SJCRH30 (cell line): ENCODE measurements around the gene SLC20A1. TPM values are rescaled to one million over a fixed set of nuclear protein-coding genes. Genes with fewer than 3 reads are reported as not detected.
"Not testable (repeated sequence)": the region's sequence is repeated elsewhere in the genome, so short reads cannot be mapped to it uniquely, and the experiment has no call there.

ENCODE experiments used
- DNase-seq, 2 experiments: peaks; one replicate each; pipeline ENCODE4 v3.0.0-alpha.2; 2015 to 2020
- H3K27ac ChIP-seq: fragments of 250-450 bp; sonication (Bioruptor Pico); 2 replicates; pipeline ENCODE4 v1.5.1; 2020; ENCODE audit warnings: mild to moderate bottlenecking, moderate library complexity
- H3K27me3 ChIP-seq: fragments of 250-450 bp; sonication (Bioruptor Pico); 2 replicates; pipeline ENCODE4 v1.5.1; 2020; ENCODE audit warnings: mild to moderate bottlenecking, moderate library complexity
- H3K36me3 ChIP-seq: fragments of 250-450 bp; sonication (Bioruptor Pico); 2 replicates; pipeline ENCODE4 v1.5.1; 2020; ENCODE audit warnings: mild to moderate bottlenecking, moderate library complexity
- H3K4me1 ChIP-seq: fragments of 250-450 bp; sonication (Bioruptor Pico); 2 replicates; pipeline ENCODE4 v1.5.1; 2020; ENCODE audit warnings: mild to moderate bottlenecking, moderate library complexity
- H3K4me3 ChIP-seq: fragments of 250-450 bp; sonication (Bioruptor Pico); 2 replicates; pipeline ENCODE4 v1.5.1; 2020; ENCODE audit warnings: mild to moderate bottlenecking, moderate library complexity
- H3K9me3 ChIP-seq: fragments of 250-450 bp; sonication (Bioruptor Pico); replicated peaks from 2 replicates; pipeline ENCODE4 v1.5.1; 2020; ENCODE audit warnings: mild to moderate bottlenecking, moderate library complexity
- total RNA-seq: library from RNA; depleted of rRNA; stranded (reverse); fragments of >200 nt; shearing (Covaris generic); gene quantifications from 2 replicates; pipeline ENCODE4 v1.2.3, GENCODE V29; 2014

Gene SLC20A1
- total RNA-seq, 1 experiment from 2014 or later, result 83.7 TPM

DNA sequence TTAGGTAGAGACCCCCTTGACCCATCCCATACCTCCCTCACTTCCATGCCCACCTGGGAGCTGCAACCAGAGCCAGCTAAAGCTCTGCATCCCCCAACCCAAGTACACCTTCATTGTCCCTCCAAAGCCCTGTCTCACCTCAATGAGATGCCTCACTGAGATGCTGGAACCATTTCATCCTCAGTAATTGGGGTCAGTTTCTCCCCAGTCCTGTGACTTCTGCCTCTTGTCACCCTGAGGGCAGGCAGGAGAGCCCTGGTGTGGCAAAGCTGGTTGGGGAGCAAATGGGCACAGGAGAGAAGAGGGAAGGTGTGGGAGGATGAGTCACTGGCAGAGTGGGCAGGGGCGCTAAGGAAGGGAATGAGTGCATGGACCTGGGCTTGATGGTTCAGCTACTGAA, 47.2 kb downstream of the SLC20A1 start:
- no peak for DNase-seq
- H3K27me3 ChIP-seq, result 0 out of 2 replicates have a peak, but pooled peaks cover 3% of the 10 kb centered on the region
- H3K9me3 ChIP-seq, result no peaks in the 10 kb centered on the region
- H3K4me1 ChIP-seq, result peaks cover 10% of the 10 kb centered on the region
- no peaks in the 10 kb centered on the region for H3K36me3 ChIP-seq
- no peak overlapping the region for H3K4me3 ChIP-seq
- no peak overlapping the region for H3K27ac ChIP-seq

DNA sequence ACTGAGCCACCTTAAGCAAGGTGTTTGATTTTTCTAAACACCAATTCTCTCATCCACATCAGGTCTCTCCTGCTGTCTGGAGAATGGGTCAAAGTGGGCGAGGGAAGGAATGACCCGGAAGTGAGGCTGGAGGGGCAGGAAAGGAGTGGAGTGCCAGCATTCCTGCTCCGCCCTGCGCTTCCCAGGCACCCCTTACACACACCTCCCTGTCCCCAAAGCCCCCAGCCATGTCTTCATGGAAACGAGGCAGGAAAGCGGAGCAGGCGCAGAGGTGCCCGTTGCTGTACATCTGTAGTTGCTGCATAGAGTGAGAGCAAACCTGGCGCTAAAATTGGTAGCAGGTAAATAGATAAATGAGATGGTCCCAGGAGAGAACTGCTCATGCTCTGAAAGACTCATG, 47.9 kb downstream of the SLC20A1 start:
- Histone ChIP-seq H3K4me1 (peaks cover 10% of the 10 kb centered on the region), H3K27ac (no peak overlapping the region), H3K4me3 (no peak overlapping the region), H3K9me3 (no peaks in the 10 kb centered on the region), H3K36me3 (no peaks in the 10 kb centered on the region), H3K27me3 (0 out of 2 replicates have a peak, but pooled peaks cover 3% of the 10 kb centered on the region)
- no peak for DNase-seq

DNA sequence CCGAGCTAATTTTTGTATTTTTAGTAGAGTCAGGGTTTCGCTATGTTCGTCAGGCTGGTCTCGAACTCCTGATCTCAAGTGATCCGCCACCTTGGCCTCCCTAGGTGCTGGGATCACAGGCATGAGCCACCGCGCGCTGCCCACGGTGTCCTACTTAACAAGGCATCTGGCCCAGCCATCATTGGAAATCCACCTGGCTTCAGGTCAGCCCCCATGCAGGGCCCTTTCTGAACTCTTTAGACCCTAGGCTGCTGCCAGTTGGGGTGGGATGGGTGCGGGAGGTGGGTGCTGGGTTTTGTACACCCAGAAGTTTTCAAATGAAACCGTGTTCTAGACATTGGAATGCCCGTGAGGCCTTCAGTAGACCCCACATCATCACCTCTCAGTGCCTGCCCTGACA, 48.4 kb downstream of the SLC20A1 start:
- Histone ChIP-seq H3K4me3 (no peak overlapping the region), H3K36me3 (no peaks in the 10 kb centered on the region), H3K27me3 (0 out of 2 replicates have a peak, but pooled peaks cover 3% of the 10 kb centered on the region), H3K27ac (no peak overlapping the region), H3K9me3 (no peaks in the 10 kb centered on the region), H3K4me1 (peaks cover 10% of the 10 kb centered on the region)
- no peak for DNase-seq

DNA sequence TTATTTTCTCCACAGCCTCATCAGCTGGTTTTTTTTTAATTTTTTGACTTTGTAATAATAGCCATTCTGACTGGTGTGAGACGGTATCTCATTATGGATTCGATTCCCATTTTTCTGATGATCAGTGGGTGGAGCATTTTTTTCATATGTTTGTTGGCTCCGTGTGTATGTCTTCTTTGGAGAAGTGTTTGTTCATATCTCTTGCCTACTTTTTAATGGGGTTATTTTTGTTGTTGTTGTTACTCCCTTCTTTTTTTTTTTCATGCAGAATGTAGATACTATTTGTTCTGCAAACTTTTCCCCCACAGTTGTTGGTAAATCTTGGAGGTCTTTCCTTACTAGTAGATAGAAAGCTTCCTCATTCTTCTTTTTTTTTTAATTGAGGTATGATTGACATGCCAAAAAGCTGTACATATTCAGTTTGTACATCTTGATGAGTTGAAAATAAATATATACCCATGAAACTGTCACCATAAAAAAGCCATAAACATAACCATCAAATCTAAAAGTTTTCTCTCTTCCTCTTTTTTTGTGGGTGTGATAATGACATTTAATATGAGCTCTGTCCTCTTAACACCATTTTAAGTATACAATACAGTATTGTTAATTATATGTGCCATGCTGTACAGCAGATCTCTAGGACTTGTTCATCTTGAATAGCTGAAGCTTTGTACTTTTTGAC, 53.2 kb downstream of the SLC20A1 start:
- H3K36me3 ChIP-seq, result no peaks in the 10 kb centered on the region
- no peaks in the 10 kb centered on the region for H3K9me3 ChIP-seq
- H3K4me3 ChIP-seq, result no peak overlapping the region
- no peak for DNase-seq
- no peaks in the 10 kb centered on the region for H3K27me3 ChIP-seq
- H3K4me1 ChIP-seq, result no peaks in the 10 kb centered on the region
- H3K27ac ChIP-seq, result no peak overlapping the region

DNA sequence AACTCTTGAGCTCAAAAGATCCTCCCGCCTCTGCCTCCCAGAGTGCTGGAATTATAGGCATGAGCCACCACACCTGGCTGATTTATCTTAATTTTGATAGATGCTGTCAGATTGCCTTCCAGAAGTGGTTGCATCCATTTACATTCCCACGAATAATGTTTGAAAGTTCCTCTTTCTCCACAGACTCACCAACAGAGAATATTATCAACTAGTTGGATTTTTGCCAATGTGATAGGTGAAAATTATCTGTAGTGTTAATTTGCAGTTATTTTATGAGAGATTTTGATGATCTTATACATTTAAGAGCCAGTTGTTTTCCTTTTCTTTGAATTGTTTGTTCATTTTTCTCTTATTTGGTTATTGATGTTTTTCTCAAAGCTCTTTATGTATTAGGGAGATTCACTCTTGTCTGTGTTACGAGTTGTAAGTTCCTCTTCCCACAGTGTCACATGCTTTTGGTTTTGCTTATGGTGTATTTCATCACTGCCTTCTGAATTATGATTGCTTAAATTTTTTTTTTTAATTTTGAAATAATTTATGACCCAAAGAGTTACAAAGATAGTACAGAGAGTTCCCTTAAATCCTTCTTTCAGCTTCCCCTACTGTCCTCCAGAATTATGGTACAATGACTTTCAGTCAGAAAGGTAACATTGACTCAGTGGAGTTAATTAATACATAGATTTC, 54.4 kb downstream of the SLC20A1 start:
- no peak overlapping the region for H3K27ac ChIP-seq
- no peak overlapping the region for H3K4me3 ChIP-seq
- H3K9me3 ChIP-seq, result no peaks in the 10 kb centered on the region
- no peaks in the 10 kb centered on the region for H3K27me3 ChIP-seq
- no peaks in the 10 kb centered on the region for H3K4me1 ChIP-seq
- no peaks in the 10 kb centered on the region for H3K36me3 ChIP-seq
- no peak for DNase-seq

DNA sequence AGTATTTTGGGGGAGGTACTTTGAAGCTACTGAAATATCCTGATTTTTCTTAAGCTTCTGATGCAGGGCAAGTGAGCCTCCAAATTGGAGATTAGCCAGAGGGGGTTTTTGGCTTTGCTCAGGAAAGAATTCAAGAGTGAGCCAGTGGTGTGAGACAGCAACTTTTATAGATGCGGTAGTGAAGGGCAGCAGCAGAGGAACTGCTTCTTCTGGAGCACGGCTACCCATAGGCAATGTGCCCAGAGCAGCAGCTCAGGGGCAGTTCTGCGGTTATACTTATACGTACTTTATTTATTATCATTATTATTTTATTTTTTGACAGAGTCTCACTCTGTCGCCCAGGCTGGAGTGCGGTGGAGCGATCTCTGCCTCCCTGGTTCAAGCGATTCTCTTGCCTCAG, 55.3 kb downstream of the SLC20A1 start:
- DNase-seq, result no peak
- Histone ChIP-seq H3K27me3 (no peaks in the 10 kb centered on the region), H3K9me3 (no peaks in the 10 kb centered on the region), H3K4me3 (no peak overlapping the region), H3K36me3 (no peaks in the 10 kb centered on the region), H3K4me1 (no peaks in the 10 kb centered on the region), H3K27ac (no peak overlapping the region)

DNA sequence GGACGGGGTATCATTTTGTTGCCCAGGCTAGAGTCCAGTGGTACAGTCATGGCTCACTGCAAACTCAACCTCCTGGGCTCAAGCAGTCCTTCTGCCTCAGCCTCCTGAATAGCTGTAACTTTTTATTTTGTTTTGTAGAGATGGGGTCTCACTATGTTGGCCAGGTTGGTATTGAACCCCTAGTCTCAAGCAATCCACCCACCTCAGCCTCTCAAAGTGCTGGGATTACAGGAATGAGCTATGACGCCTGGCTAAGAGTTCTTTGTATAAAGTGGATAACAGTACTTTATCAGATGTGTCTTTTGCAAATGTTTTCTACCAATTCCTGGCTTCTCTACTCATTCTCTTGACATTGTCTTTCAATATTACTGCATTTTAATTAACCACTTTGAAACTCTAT, 57.9 kb downstream of the SLC20A1 start:
- Histone ChIP-seq H3K27ac (no peak overlapping the region), H3K27me3 (no peaks in the 10 kb centered on the region; the same call in 1 of the 2 replicates), H3K36me3 (no peaks in the 10 kb centered on the region), H3K4me3 (no peak overlapping the region), H3K4me1 (no peaks in the 10 kb centered on the region), H3K9me3 (no peaks in the 10 kb centered on the region)
- DNase-seq, result no peak

DNA sequence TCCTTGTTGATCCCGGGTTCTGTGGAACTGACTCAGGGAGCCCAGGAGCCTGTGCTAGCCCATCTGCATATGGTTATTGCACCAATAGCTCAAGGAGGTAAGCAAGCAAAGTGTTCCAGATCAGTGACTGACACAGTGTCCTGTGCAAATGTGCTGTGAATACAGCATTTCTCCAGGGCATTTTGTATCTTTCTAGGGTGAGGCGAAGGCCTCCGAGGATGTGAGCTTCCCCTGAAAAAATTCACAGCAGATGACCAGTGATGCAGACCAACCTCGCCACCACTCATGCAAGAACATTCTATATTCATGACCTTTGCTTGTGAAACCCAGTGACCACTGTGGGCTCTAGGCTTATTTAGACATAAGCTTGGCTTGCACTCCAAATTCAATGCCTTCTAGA, 59.8 kb downstream of the SLC20A1 start:
- no peaks in the 10 kb centered on the region for H3K4me1 ChIP-seq
- H3K27me3 ChIP-seq, result no peaks in the 10 kb centered on the region; the same call in 1 of the 2 replicates
- no peak for DNase-seq
- no peaks in the 10 kb centered on the region for H3K36me3 ChIP-seq
- no peak overlapping the region for H3K27ac ChIP-seq
- no peaks in the 10 kb centered on the region for H3K9me3 ChIP-seq
- no peak overlapping the region for H3K4me3 ChIP-seq

DNA sequence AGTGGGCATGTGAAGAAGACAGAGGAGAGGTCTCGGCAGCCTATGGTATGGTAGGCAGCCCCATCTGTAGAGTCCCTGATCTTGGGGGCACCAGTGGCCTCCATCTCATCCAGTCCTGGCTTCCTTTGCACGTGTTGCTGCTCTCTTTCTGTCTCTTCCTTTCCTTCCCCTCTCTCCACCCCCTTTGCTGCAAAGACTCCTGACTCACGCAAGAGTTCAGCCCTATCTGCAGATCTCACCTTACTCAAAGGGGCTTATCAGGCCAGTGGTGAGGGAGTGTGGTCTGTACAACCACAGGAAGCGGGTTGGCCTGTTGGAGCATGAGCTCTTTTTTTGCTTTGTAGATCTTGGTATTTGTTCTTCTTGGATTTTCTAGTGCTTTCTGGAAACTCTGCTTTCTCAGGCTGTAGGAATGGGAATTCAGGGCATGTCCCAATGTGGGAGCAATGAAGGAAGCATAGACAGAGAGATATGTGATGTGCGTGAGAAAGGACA, 60.5 kb downstream of the SLC20A1 start:
- DNase-seq, result no peak
- no peaks in the 10 kb centered on the region for H3K9me3 ChIP-seq
- no peaks in the 10 kb centered on the region for H3K36me3 ChIP-seq
- H3K27ac ChIP-seq, result no peak overlapping the region
- H3K4me3 ChIP-seq, result no peak overlapping the region
- no peaks in the 10 kb centered on the region for H3K4me1 ChIP-seq
- no peaks in the 10 kb centered on the region; the same call in 1 of the 2 replicates for H3K27me3 ChIP-seq

DNA sequence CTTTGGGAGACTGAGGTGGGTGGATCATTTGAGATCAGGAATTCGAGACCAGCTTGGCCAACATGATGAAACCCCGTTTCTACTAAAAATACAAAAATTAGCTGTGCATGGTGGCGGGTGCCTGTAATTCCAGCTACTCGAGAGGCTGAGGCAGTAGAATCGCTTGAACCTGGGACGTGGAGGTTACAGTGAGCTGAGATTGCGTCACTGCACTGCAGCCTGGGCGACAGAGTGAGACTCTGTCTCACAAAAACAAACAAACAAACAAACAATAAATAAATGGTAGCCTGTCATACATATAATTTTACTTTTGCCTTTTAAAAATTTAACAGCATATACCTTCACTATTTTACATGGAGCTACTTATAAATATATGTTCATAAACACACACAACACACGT, 61.2 kb downstream of the SLC20A1 start:
- not testable (repeated sequence) for H3K4me1 ChIP-seq

DNA sequence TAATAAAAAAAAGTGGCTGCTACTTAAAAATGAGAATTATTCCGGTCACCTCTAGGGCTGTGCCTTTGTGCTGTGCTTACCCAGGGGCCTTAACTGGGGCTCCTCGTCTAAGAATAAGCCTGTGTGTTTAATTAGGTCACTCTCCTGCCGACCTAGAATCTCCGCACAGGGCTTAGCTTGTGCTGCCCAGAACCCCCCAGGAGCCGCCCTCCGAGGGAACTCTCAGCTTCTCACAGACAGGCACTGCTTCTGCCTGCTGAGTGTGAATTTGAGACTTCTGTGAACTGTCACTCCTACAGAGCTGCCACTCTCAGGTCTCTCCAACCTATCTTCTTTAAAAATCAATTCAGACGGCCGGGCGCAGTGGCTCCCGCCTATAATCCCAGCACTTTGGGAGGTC, 63.2 kb downstream of the SLC20A1 start:
- no peaks in the 10 kb centered on the region for H3K36me3 ChIP-seq
- no peaks in the 10 kb centered on the region for H3K4me1 ChIP-seq
- no peaks in the 10 kb centered on the region for H3K9me3 ChIP-seq
- no peak overlapping the region for H3K27ac ChIP-seq
- no peaks in the 10 kb centered on the region; the same call in none of the 2 replicates for H3K27me3 ChIP-seq
- no peak overlapping the region for H3K4me3 ChIP-seq
- DNase-seq, result no peak

More for the DNA sequence above, 61.2 kb downstream of the SLC20A1 start:
- H3K9me3 ChIP-seq, H3K4me3 ChIP-seq, DNase-seq, H3K36me3 ChIP-seq, H3K27ac ChIP-seq, H3K27me3 ChIP-seq: not testable (repeated sequence)

DNA sequence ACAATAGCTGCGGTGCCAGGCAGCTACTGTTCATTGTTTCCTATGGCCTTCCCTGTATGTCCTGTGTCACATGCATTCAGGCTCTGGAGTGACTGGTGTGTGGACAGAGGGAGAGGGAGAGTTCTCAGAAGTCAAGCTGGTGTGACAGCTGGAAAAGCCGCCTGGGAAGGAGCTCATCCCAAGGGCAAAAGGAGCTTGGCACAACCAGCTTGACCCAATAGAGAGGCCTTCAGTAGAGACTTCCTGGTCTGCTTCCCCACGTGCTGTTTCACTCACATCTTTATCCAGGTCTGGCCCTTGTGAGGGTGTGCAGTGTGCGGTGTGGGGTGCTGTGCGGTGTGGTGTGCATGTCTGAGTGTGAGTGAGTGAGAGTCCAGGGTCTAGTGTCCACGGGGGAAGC, 64.0 kb downstream of the SLC20A1 start:
- Histone ChIP-seq H3K9me3 (no peaks in the 10 kb centered on the region), H3K27me3 (no peaks in the 10 kb centered on the region; the same call in none of the 2 replicates), H3K4me1 (no peaks in the 10 kb centered on the region), H3K4me3 (no peak overlapping the region), H3K36me3 (no peaks in the 10 kb centered on the region), H3K27ac (no peak overlapping the region)
- no peak for DNase-seq

DNA sequence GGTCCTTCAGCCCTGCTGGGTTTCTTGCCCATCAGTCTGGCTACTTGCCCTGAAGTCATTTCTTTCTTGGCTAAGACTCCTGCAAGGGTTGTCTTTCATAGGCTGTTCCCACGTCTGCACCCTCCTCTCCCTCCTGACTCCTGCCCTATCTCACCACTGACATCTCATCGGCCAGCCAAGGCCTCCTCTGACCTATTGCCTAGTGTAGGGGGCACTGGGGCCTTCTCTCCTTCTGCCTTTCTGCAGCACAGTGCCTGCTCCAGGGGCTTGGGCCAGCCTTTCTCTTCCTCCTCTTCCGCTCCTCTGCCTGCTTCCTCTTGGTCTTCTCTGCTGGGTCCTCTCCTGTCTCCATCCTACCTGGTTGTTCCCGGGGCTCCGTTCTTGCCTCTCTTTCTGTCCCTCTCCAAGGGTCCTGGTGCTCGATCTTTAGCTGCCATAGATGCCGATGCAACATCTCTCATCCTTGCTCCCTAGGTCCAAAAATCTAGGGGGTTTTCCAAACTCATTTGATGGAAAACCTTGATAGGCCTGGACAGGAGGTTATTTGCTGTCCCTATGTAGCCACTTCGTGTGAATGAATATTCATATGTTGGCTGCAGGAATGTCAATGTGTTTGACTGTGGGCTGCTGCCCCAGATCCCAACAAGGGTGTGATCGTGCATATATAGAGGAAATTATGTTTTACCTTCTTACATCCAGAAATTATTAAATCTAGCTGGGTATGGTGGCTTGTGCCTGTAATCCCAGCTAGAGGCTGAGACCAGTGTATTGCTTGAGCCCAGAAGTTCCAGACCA, 65.4 kb downstream of the SLC20A1 start:
- H3K27ac ChIP-seq, result no peak overlapping the region
- H3K4me3 ChIP-seq, result no peak overlapping the region
- H3K9me3 ChIP-seq, result no peaks in the 10 kb centered on the region
- no peaks in the 10 kb centered on the region for H3K4me1 ChIP-seq
- no peaks in the 10 kb centered on the region for H3K36me3 ChIP-seq
- H3K27me3 ChIP-seq, result no peaks in the 10 kb centered on the region; the same call in none of the 2 replicates
- DNase-seq, result no peak

DNA sequence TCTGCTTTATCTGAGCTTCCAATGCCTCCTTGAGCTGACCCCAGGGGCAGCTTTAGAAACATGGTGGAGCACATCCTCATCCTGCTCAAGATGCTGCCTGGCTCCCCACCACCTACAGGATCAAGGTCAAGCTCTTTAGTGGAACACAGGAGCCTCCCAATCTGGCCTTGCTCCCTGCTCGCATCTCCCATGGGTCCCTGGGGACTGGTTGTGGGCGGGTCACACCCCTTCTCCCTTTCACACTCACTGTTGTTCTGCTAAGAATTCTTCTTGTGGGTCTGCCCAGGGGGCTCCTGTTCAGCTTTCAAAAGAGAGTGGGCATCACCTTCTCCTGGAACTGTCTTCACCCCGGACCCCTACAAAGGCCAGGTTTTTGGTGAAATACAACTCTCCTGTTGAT, 66.7 kb downstream of the SLC20A1 start:
- no peak overlapping the region for H3K4me3 ChIP-seq
- H3K4me1 ChIP-seq, result no peaks in the 10 kb centered on the region
- H3K36me3 ChIP-seq, result no peaks in the 10 kb centered on the region
- no peak for DNase-seq
- H3K27me3 ChIP-seq, result no peaks in the 10 kb centered on the region; the same call in none of the 2 replicates
- H3K27ac ChIP-seq, result no peak overlapping the region
- H3K9me3 ChIP-seq, result no peaks in the 10 kb centered on the region
